Cardiac muscle cell (in vitro differentiated cells and primary cell): ENCODE results near the gene NR3C2. TPM values are rescaled to one million over a fixed set of nuclear protein-coding genes. Genes with fewer than 3 reads are reported as not detected.

Experiments
- DNase-seq, 2 donors: peaks; one replicate each; pipeline versions ENCODE4 v3.0.0 to v3.0.0-alpha.2; 2010 to 2017; ENCODE audit warnings: low read depth in 1 of 2, low spot score in 1 of 2
- H3K27ac ChIP-seq: fragments of 200-600 bp; sonication (generic); 2 replicates; pipeline ENCODE4 v1.5.1; 2016
- H3K27me3 ChIP-seq: fragments of 200-600 bp; sonication (generic); 2 replicates; pipeline ENCODE4 v1.6.0; 2016; ENCODE audit warnings: control low read depth
- H3K36me3 ChIP-seq: fragments of 200-600 bp; sonication (generic); 2 replicates; pipeline ENCODE4 v1.5.1; 2016; ENCODE audit warnings: control low read depth
- H3K4me1 ChIP-seq: fragments of 200-600 bp; sonication (generic); 2 replicates; pipeline ENCODE4 v1.8.1; 2017; ENCODE audit warnings: low read depth, mild to moderate bottlenecking, mixed run types
- H3K4me3 ChIP-seq: fragments of 200-600 bp; sonication (generic); 2 replicates; pipeline ENCODE4 v1.5.1; 2016; ENCODE audit warnings: mild to moderate bottlenecking
- H3K9me3 ChIP-seq: fragments of 200-600 bp; sonication (generic); 2 replicates; pipeline ENCODE4 v1.5.1; 2017; ENCODE audit warnings: low read depth, mild to moderate bottlenecking, control low read depth
- CTCF ChIP-seq: IDR thresholded peaks from 2 replicates; pipeline ENCODE4 v1.5.1; 2012; ENCODE audit warnings: low read depth, mild to moderate bottlenecking, low read length
- polyA plus RNA-seq: library from polyadenylated mRNA; unstranded; fragments of >200 nt; fragmentation: Nextera tagmentation; extraction: Ambion mirVana; gene quantifications from 2 replicates; pipeline ENCODE4 v1.2.1, GENCODE V29; 2016
- total RNA-seq: library from RNA; depleted of rRNA; stranded (reverse); fragments of >200 nt; gene quantifications from 2 replicates; pipeline ENCODE4 v1.2.3, GENCODE V29; 2016

NR3C2 gene
- total and polyA plus RNA-seq, 2 experiments from 2014 or later = 0.43 to 2.5 TPM

DNA sequence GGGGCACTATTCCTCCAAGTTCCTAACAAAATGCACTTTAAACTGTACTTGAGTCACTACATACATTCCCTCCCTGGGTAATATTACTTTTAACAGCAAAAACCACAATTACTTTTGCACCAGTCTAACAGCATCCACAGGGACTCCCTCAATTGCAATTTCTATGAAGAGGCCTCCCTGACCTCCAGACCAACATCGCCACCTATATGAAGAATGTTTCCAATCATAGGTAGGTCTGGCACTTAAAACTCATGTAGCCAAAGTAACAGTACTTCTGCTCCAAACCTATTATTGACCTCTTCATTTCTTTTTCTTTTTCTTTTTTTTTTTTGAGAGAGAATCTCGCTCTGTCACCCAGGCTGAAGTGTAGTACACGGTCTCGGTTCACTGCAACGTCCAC is 15.6 kb downstream of the NR3C2 start:
- TF ChIP-seq CTCF = no peak
- Histone ChIP-seq H3K27me3 (peaks cover 3% of the 10 kb centered on the region), H3K4me3 (no peak overlapping the region), H3K27ac (no peak overlapping the region), H3K4me1 (no peaks in the 10 kb centered on the region), H3K36me3 (no peaks in the 10 kb centered on the region), H3K9me3 (no peaks in the 10 kb centered on the region)
- DNase-seq = no peak

DNA sequence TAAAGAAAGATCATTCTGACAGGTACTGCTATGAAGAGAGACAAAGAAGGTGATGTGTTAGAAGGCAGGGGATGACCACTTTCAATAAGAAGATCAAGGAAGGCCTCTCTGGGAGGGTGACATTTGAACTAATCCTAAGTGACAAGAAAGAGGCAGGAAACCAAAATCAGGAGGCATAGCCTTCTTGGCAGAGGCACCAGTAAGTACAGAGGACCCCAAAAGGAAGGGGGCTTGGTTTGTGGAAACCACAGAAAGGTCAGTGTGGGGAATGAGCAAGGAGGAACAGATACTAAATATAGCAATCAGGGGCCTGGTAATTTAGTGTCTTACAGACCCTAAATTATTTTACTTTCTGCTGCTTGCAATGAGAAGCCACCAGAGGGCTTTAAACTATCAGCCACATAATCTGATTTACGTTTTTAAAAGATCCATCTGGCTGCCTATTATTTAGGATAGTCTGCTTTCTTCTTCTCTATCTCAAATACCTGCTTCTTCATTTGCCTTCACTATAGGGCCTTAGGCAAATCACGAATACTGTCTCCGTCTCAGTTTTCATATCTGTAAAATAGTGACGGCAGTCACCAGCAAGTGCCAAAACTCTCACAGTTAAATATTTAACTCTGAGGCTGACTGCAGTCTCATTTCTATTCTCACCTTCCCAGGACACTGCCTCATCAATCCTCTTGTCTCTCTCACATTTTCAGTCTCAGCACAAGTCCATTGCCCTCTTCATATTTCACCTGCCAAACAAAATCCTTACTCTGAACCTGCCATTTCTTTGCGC is 16.7 kb downstream of the NR3C2 start:
- no peak for TF ChIP-seq CTCF
- Histone ChIP-seq H3K4me1 (no peaks in the 10 kb centered on the region), H3K27me3 (no peaks in the 10 kb centered on the region), H3K9me3 (no peaks in the 10 kb centered on the region), H3K27ac (no peak overlapping the region), H3K36me3 (no peaks in the 10 kb centered on the region), H3K4me3 (no peak overlapping the region)
- DNase-seq = no peak

DNA sequence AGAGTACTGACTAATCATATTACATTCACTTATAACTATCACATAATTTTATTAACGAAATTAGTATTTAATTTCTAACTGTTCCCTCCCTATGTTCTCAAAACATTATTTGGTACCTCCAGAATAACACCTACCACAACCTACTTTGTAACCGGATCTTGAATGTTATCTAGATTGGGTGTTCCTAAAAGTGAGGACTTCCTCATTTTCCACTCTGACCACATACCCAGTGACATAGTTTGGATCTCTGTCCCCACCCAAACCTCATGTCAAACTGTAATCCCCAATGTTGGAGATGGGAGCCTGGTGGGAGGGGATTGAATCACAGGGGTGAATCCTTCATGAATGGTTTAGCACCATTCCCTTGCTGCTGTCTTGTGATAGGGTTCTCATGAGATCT is 21.8 kb downstream of the NR3C2 start:
- Histone ChIP-seq H3K9me3 (no peaks in the 10 kb centered on the region), H3K4me3 (no peak overlapping the region), H3K27me3 (no peaks in the 10 kb centered on the region), H3K27ac (no peak overlapping the region), H3K4me1 (no peaks in the 10 kb centered on the region), H3K36me3 (no peaks in the 10 kb centered on the region)
- TF ChIP-seq CTCF = no peak
- DNase-seq = no peak

DNA sequence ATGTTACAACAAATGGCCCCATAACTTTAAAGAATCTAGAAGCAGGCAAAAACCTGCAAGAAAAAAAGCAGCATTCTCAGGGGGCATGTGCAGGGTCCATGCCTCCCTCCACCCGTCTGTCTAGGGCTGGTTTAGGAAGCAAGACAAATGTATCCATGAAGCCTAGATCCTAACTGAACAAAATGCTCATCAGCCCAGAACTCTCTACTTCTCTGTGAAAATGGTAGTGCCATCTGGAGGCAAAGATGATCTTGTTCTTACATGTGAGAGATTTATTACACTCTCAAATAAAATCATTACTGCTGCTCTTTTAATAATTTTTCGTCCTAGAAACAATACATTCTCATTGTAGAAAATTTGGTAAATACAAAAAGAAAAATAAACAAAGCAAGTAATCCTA is 26.7 kb downstream of the NR3C2 start:
- no peaks in the 10 kb centered on the region for H3K27me3 ChIP-seq
- no peaks in the 10 kb centered on the region for H3K9me3 ChIP-seq
- no peaks in the 10 kb centered on the region for H3K36me3 ChIP-seq
- DNase-seq = peak in 1 of 2 donors; percentile 16
- H3K27ac ChIP-seq = no peak overlapping the region
- no peak for TF ChIP-seq CTCF
- no peaks in the 10 kb centered on the region for H3K4me1 ChIP-seq
- no peak overlapping the region for H3K4me3 ChIP-seq

- DNase-seq = no peak
Measured at GRCh38 chr4:148412460-148412994, 29.7 kb downstream of the NR3C2 start.

More at GRCh38 chr4:148412460-148412994, 29.7 kb downstream of the NR3C2 start:
- H3K36me3 ChIP-seq = no peaks in the 10 kb centered on the region
- no peaks in the 10 kb centered on the region for H3K4me1 ChIP-seq
- no peak overlapping the region for H3K27ac ChIP-seq
- no peaks in the 10 kb centered on the region for H3K27me3 ChIP-seq
- no peaks in the 10 kb centered on the region for H3K9me3 ChIP-seq
- no peak for TF ChIP-seq CTCF
- no peak overlapping the region for H3K4me3 ChIP-seq
